ENCODE results near the gene MLF2.

- no peak for TF ChIP-seq CTCF (IDR thresholded peaks at IDR 0.05)
- TF ChIP-seq POLR2A (IDR thresholded peaks at IDR 0.05) = no peak
Measured at GRCh38 chr12:6763380-6763779, 10.4 kb upstream of the MLF2 start.
